Fibroblast of skin of right quadriceps (primary cell): Measurements from ENCODE around the gene MRPS17.
A peak's percentile ranks its signal among the peaks of the same experiment; 100 is the strongest.

ENCODE experiments used
- DNase-seq: peaks from one replicate; pipeline ENCODE4 v3.0.0-alpha.2; 2013

MRPS17 gene

DNA sequence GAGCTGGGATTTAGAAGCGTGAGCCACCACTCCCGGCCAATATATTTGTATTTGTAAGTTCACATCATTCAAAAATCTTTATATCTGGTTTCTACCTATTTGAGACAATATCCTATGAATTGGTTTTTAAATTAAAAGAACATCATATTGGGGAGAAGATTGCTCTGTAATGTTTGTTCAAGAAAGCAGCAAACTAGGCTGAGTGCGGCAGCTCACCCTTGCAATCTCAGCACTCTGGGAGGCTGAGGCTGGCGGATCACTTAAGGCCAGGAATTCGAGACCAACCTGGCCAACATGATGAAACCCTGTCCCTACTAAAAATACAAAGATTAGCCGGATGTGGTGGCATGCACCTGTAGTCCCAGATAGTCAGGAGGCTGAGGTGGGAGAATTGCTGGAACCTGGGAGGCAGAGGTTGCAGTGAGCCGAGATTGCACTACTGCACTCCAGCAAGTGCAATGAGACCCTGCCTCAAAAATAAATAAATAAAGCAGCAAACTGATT lies 22.1 kb downstream of the MRPS17 start:
- DNase-seq: no peak

DNA sequence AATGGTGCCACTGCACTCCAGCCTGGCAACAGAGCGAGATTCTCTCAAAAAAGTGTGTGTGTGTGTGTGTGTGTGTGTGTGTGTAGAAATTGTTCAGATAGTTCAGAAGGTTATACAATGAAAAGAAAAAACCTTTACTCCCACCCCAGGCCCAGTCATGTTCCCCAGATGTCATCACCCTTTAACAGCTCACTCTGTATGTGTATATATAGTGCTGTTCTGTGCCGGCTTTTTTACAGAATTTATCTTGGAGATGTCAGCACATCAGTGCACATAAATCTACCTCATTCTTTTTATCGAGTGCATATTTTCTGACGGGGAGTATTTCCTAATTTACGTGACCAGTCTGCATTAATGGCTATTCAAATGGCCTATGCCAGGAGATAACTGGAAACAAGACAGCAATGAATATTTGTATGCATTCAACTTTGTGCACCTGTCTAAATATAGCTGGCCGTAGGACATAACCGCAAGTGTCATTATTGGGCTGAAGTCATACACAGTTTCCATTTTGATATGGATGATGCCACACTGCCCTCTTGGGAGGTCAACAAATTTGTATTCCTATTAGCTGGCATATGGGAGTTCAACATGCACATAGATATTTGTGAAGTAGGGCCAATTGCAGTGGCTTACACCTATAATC lies 24.4 kb downstream of the MRPS17 start:
- DNase-seq: peak; percentile 15

DNA sequence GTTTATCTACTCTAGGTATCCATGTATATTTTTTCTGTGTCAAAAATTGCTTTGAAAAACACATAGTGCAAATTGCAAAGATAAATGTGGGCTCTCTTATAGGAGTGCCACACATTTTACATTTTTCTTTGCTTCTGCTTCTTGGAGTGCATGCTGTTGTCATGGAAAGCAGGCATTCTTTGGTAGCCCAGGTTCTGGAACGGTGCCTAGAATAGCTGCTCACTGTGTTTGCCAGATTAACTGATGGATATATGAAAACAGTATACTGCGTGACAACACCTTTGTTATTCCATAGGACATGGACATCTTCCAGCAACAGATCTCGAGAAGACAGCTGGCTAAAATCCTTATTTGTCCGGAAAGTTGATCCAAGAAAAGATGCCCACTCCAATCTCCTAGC lies 26.2 kb downstream of the MRPS17 start:
- DNase-seq: peak; percentile 83

DNA sequence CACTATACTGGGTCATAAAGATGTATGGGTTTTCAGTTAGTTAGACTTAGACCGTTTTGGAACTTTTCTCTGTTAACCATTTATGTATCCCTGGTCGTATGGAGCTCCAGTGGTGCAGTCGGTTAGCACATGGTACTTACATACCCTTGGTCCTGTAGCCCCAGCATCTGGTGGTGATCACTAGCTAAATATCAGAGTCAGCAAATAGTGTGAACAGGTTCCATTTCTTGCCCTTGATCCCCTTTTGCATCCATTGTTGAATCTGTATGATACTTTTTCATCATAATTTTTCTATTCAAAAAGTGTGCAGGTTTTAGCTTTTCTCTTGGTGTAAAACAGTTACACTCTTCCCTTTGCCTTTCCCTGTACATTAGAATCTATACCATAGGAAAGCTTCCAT lies 28.6 kb downstream of the MRPS17 start:
- DNase-seq: no peak

DNA sequence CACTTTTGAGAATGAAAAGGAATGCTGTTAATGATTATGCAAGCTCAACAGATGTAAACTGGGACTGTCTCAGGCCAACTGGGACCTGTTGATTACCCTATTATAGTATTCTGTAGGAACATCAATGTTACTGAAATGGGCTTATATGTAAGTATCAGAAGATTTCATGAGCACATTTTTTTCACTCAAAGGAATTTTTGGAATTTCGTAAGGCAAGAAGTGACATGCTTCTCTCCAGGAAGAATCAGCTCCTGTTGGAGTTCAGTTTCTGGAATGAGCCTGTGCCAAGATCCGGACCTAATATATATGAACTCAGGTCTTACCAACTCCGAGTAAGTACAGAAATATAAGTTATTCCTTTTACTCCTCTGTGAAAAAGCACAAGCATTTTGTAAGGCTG lies 31.9 kb downstream of the MRPS17 start:
- DNase-seq: no peak

DNA sequence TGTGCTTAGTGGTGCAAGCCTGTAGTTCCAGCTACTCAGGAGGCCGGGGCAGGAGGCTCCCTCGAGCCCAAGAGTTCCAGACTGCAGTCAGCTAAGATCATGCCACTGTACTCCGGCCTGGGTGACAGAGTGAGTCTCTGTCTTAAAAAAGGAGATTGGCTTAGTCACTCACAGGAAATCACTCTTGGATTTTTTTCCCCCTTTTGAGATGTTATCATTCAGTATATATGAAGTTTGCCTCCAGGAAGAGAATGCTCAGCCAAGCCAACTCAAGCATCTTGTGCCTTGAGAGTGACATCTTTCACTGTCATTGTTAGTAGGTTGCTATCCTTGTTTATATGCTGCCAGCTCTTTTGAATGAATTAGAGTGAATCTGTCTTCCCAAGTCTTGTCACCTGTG lies 40.7 kb downstream of the MRPS17 start:
- DNase-seq: no peak

DNA sequence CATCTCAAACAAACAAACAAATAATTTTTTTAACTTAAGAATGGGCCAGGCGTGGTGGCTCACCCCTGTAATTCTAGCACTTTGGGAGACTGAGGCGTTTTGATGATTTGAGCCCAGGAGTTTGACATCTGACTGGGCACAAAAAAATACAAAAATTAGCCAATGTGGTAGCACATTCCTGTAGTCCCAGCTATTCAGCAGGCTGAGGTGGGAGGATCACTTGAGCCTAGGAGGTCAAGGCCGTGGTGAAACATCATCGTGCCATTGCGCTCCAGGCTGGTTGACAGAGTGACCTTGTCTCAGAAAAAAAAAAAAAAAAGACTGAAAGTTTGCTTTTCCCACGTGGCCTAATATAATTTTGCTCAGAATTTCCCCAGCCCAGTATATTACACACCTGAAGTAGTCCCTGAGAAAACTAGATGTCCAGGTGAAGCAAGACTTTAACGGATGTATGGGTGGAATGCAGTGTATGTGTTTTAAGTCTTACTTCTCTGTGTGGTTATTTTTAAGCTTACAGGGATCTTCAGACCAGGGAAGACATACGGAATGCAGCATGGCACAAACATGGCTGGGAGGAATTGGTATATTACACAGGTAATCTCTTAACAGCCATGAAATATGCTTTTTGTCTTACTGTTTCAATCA lies 45.3 kb downstream of the MRPS17 start:
- no peak for DNase-seq

DNA sequence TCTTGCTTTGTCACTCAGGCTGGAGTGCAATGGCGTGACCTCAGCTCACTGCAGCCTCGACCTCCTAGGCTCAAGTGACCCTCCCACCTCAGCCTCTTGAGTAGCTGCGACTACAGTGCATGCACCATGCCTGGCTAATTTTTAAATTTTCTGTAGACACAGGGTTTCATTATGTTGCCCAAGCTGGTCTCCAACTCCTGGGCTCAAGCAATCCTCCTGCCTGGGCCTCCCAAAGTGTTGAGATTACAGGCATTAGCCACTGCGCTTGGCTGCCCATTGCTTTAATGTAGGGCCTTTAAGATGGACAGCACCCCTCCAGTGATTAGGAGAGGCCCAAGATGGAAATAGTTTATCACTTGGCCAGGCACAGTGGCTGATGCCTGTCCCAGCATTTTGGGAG lies 52.1 kb downstream of the MRPS17 start:
- no peak for DNase-seq
